GM19438 (cell line): ENCODE measurements around the gene PRRC1.

Experiments
- ATAC-seq: cut with Tn5 transposase; IDR thresholded peaks from one replicate; pipeline ENCODE4 v1.9.1; 2021; ENCODE audit warnings: low read depth; ENCODE audit not compliant: unreplicated experiment

PRRC1 gene

GRCh38 chr5:127602481-127602880 lies 85.0 kb downstream of the PRRC1 start:
- no peak for ATAC-seq

- no peak for ATAC-seq
Measured at GRCh38 chr5:127602896-127603844, 85.7 kb downstream of the PRRC1 start.
